Globus pallidus (tissue), 1 donor: ENCODE measurements around the gene SLC50A1.

ENCODE experiments used
- DNase-seq: peaks from one replicate; pipeline ENCODE4 v3.0.0-alpha.2; 2015; ENCODE audit warnings: low spot score

Gene SLC50A1

GRCh38 chr1:155170101-155170785 is 34.6 kb downstream of the SLC50A1 start:
- DNase-seq = no peak

GRCh38 chr1:155170806-155171205 is 35.2 kb downstream of the SLC50A1 start:
- DNase-seq = no peak

GRCh38 chr1:155171836-155172731 is 36.4 kb downstream of the SLC50A1 start:
- DNase-seq = no peak

- peak; percentile 93 for DNase-seq
These were observed 37.3 kb downstream of the SLC50A1 start, which contains the start of gene KRTCAP2 for GRCh38 chr1:155172732-155173477. TSS of gene KRTCAP2 (minus strand) at chr1:155173304. CDS start at chr1:155173224, 80 bp downstream.

GRCh38 chr1:155173478-155174323 is 38.0 kb downstream of the SLC50A1 start, which contains the start of gene TRIM46:
TSS of gene TRIM46 (plus strand) at chr1:155173849. CDS start at chr1:155173967, 118 bp downstream.
- peak; percentile 70 for DNase-seq

- DNase-seq = no peak
These were observed 39.0 kb downstream of the SLC50A1 start for GRCh38 chr1:155174324-155175280.

- DNase-seq = no peak
These were observed 39.8 kb downstream of the SLC50A1 start for GRCh38 chr1:155175281-155175926.

- no peak for DNase-seq
These were observed 40.3 kb downstream of the SLC50A1 start for GRCh38 chr1:155175927-155176371.

- DNase-seq = peak; percentile 74
These were observed 41.0 kb downstream of the SLC50A1 start for GRCh38 chr1:155176544-155177071.

GRCh38 chr1:155177192-155177917 is 41.7 kb downstream of the SLC50A1 start:
- no peak for DNase-seq

- DNase-seq = no peak
These were observed 42.2 kb downstream of the SLC50A1 start for GRCh38 chr1:155177918-155178281.

GRCh38 chr1:155178441-155179111 is 42.9 kb downstream of the SLC50A1 start:
- DNase-seq = no peak

GRCh38 chr1:155179112-155180031 is 43.7 kb downstream of the SLC50A1 start:
- no peak for DNase-seq

GRCh38 chr1:155181371-155182051 is 45.9 kb downstream of the SLC50A1 start:
- DNase-seq = no peak

- no peak for DNase-seq
These were observed 46.4 kb downstream of the SLC50A1 start for GRCh38 chr1:155182052-155182550.

- no peak for DNase-seq
These were observed 48.1 kb downstream of the SLC50A1 start for GRCh38 chr1:155183775-155184221.
